ENCODE data around the gene CRYBA1.

GRCh38 chr17:29205047-29205446 is 41.6 kb upstream of the CRYBA1 start:
- no peak for TF ChIP-seq CTCF (IDR thresholded peaks at IDR 0.05; ENCODE audit: low read length)
- no peak for TF ChIP-seq EZH2phosphoT487 (IDR thresholded peaks at IDR 0.05; ENCODE audit: low read length)
